GM21528 (cell line): ENCODE results near the gene CDKN2A.

Source experiments
- ATAC-seq: cut with Tn5 transposase; IDR thresholded peaks from one replicate; pipeline ENCODE4 v1.9.1; 2021; ENCODE audit warnings: mild to moderate bottlenecking, moderate library complexity; ENCODE audit not compliant: unreplicated experiment, low FRiP score

Gene CDKN2A

GRCh38 chr9:21983561-21983935, 10.6 kb downstream of the CDKN2A start:
- ATAC-seq = no peak

- no peak for ATAC-seq
These were observed 11.2 kb downstream of the CDKN2A start for GRCh38 chr9:21982861-21983560.

- ATAC-seq = no peak
These were observed 11.8 kb downstream of the CDKN2A start for GRCh38 chr9:21982391-21982790.

GRCh38 chr9:21976334-21976875, 17.8 kb downstream of the CDKN2A start:
- ATAC-seq = no peak

GRCh38 chr9:21974722-21975409, 19.3 kb downstream of the CDKN2A start:
- peak; percentile 78 for ATAC-seq

- no peak for ATAC-seq
These were observed 19.9 kb downstream of the CDKN2A start for GRCh38 chr9:21974343-21974721.

GRCh38 chr9:21972361-21972760, 21.8 kb downstream of the CDKN2A start:
- no peak for ATAC-seq

GRCh38 chr9:21970800-21971640, 23.2 kb downstream of the CDKN2A start:
- ATAC-seq = no peak

GRCh38 chr9:21969951-21970799, 24.0 kb downstream of the CDKN2A start:
- ATAC-seq = no peak

- ATAC-seq = no peak
These were observed 24.9 kb downstream of the CDKN2A start for GRCh38 chr9:21969011-21969940.

- no peak for ATAC-seq
These were observed 25.7 kb downstream of the CDKN2A start for GRCh38 chr9:21968331-21969010.

- ATAC-seq = no peak
These were observed 26.5 kb downstream of the CDKN2A start for GRCh38 chr9:21967702-21968101.

GRCh38 chr9:21967169-21967568, 27.0 kb downstream of the CDKN2A start:
- ATAC-seq = no peak

- ATAC-seq = no peak
These were observed 27.9 kb downstream of the CDKN2A start for GRCh38 chr9:21966140-21966851.

- ATAC-seq = peak; percentile 82
These were observed 28.7 kb downstream of the CDKN2A start for GRCh38 chr9:21965401-21965951.

- ATAC-seq = peak; percentile 62
These were observed 29.2 kb downstream of the CDKN2A start for GRCh38 chr9:21964925-21965385.

GRCh38 chr9:21961569-21961968, 32.6 kb downstream of the CDKN2A start:
- no peak for ATAC-seq
